H9 (cell line): ENCODE results near the gene TRABD. TPM values are rescaled to one million over a fixed set of nuclear protein-coding genes. Genes with fewer than 3 reads are reported as not detected.

Experiments used
- DNase-seq: peaks from one replicate; pipeline ENCODE4 v3.0.0-alpha.2; 2017
- H2AFZ ChIP-seq: one replicate; pipeline ENCODE4 v1.6.1; 2013; ENCODE audit warnings: mild to moderate bottlenecking, low read length, control low read depth, moderate library complexity
- H2AK5ac ChIP-seq: 2 replicates; pipeline ENCODE4 v1.6.1; 2013; ENCODE audit warnings: low read length, control low read depth, mixed read lengths; ENCODE audit not compliant: insufficient read length
- H2BK120ac ChIP-seq: one replicate; pipeline ENCODE4 v1.6.1; 2013; ENCODE audit warnings: low read depth, mild to moderate bottlenecking, low read length, control low read depth, inconsistent platforms; ENCODE audit not compliant: poor library complexity, severe bottlenecking
- H2BK12ac ChIP-seq: 2 replicates; pipeline ENCODE4 v1.6.1; 2013; ENCODE audit warnings: low read length, control low read depth, mixed read lengths, low read depth; ENCODE audit not compliant: insufficient read length
- H2BK15ac ChIP-seq: 2 replicates; pipeline ENCODE4 v1.6.1; 2013; ENCODE audit warnings: low read depth, low read length, control low read depth
- H2BK20ac ChIP-seq: one replicate; pipeline ENCODE4 v1.6.1; 2013; ENCODE audit warnings: low read depth, mild to moderate bottlenecking, low read length, control low read depth, inconsistent platforms; ENCODE audit not compliant: poor library complexity, severe bottlenecking
- H2BK5ac ChIP-seq: 2 replicates; pipeline ENCODE4 v1.6.1; 2013; ENCODE audit warnings: low read length, control low read depth, mixed read lengths; ENCODE audit not compliant: insufficient read length
- H3K14ac ChIP-seq: 2 replicates; pipeline ENCODE4 v1.6.1; 2013; ENCODE audit warnings: low read length, control low read depth; ENCODE audit not compliant: insufficient read depth
- H3K18ac ChIP-seq: 2 replicates; pipeline ENCODE4 v1.6.1; 2013; ENCODE audit warnings: low read depth, mild to moderate bottlenecking, mixed read lengths, low read length, control low read depth; ENCODE audit not compliant: insufficient read length
- H3K23ac ChIP-seq: 2 replicates; pipeline ENCODE4 v1.6.1; 2013; ENCODE audit warnings: low read length, control low read depth, mixed read lengths, low read depth; ENCODE audit not compliant: insufficient read length
- H3K23me2 ChIP-seq: 2 replicates; pipeline ENCODE4 v1.6.1; 2013; ENCODE audit warnings: low read depth, mild to moderate bottlenecking, mixed read lengths, low read length, control low read depth; ENCODE audit not compliant: insufficient read length, poor library complexity, severe bottlenecking
- H3K27ac ChIP-seq: 2 replicates; pipeline ENCODE4 v1.5.1; 2013; ENCODE audit warnings: low read length, control low read depth, mixed read lengths, low read depth; ENCODE audit not compliant: insufficient read length
- H3K27me3 ChIP-seq: 2 replicates; pipeline ENCODE4 v1.6.1; 2013; ENCODE audit warnings: low read length, control low read depth, inconsistent platforms; ENCODE audit not compliant: insufficient read depth
- H3K4ac ChIP-seq: 2 replicates; pipeline ENCODE4 v1.6.1; 2013; ENCODE audit warnings: low read depth, mild to moderate bottlenecking, control low read depth, inconsistent platforms, low read length, moderate library complexity
- H3K4me1 ChIP-seq: 2 replicates; pipeline ENCODE4 v1.6.1; 2013; ENCODE audit warnings: low read length, control low read depth, inconsistent platforms; ENCODE audit not compliant: insufficient read depth
- H3K4me2 ChIP-seq: 2 replicates; pipeline ENCODE4 v1.6.1; 2013; ENCODE audit warnings: low read length, control low read depth, mixed read lengths; ENCODE audit not compliant: insufficient read length, insufficient read depth
- H3K56ac ChIP-seq: 2 replicates; pipeline ENCODE4 v1.6.1; 2013; ENCODE audit warnings: low read depth, mild to moderate bottlenecking, mixed read lengths, low read length, control low read depth; ENCODE audit not compliant: insufficient read length
- H3K79me1 ChIP-seq: 2 replicates; pipeline ENCODE4 v1.6.1; 2013; ENCODE audit warnings: low read depth, mild to moderate bottlenecking, moderate library complexity, low read length, control low read depth, inconsistent platforms; ENCODE audit not compliant: insufficient read depth, poor library complexity, severe bottlenecking
- H3K79me2 ChIP-seq: 2 replicates; pipeline ENCODE4 v1.6.1; 2013; ENCODE audit warnings: low read length, control low read depth, inconsistent platforms; ENCODE audit not compliant: insufficient read depth
- H3K9ac ChIP-seq: 2 replicates; pipeline ENCODE4 v1.6.1; 2013; ENCODE audit warnings: low read length, control low read depth, mixed read lengths; ENCODE audit not compliant: insufficient read length; ENCODE audit errors: extremely low read depth
- H3K9me3 ChIP-seq: one replicate; pipeline ENCODE4 v1.6.1; 2013; ENCODE audit warnings: low read depth, low read length, inconsistent platforms; ENCODE audit not compliant: control insufficient read depth
- H3T11ph ChIP-seq: one replicate; pipeline ENCODE4 v1.6.1; 2013; ENCODE audit warnings: mild to moderate bottlenecking, low read length, control low read depth, inconsistent platforms
- H4K20me1 ChIP-seq: one replicate; pipeline ENCODE4 v1.6.1; 2013; ENCODE audit not compliant: control insufficient read depth, insufficient read length, insufficient read depth
- H4K5ac ChIP-seq: 2 replicates; pipeline ENCODE4 v1.6.1; 2013; ENCODE audit warnings: low read depth, mild to moderate bottlenecking, mixed read lengths, low read length, control low read depth; ENCODE audit not compliant: insufficient read length
- H4K8ac ChIP-seq: replicated peaks from 2 replicates; pipeline ENCODE4 v1.6.1; 2013; ENCODE audit warnings: low read length, control low read depth, mixed read lengths, low read depth; ENCODE audit not compliant: insufficient read length
- H4K91ac ChIP-seq: 2 replicates; pipeline ENCODE4 v1.6.1; 2013; ENCODE audit warnings: low read depth, mild to moderate bottlenecking, moderate library complexity, mixed read lengths, low read length, control low read depth; ENCODE audit not compliant: insufficient read length
- H3K27ac Mint-ChIP-seq, 3 experiments: 2 replicates in 2 of 3; 3 replicates in 1 of 3; pipeline ENCODE4 v1.8.0; 2020 to 2021; ENCODE audit warnings: mixed read lengths in 3 of 3, mild to moderate bottlenecking in 1 of 3, moderate library complexity in 1 of 3
- H3K27me3 Mint-ChIP-seq: 2 replicates; pipeline ENCODE4 v1.8.0; 2021; ENCODE audit warnings: low read depth, mild to moderate bottlenecking, moderate library complexity, mixed read lengths
- H3K36me3 Mint-ChIP-seq, 3 experiments: 2 replicates in 2 of 3; 3 replicates in 1 of 3; pipeline ENCODE4 v1.8.0; 2020 to 2021; ENCODE audit warnings: low read depth in 3 of 3, mixed read lengths in 3 of 3; ENCODE audit not compliant: insufficient read depth in 1 of 3
- H3K4me1 Mint-ChIP-seq, 2 experiments: 2 replicates each; pipeline ENCODE4 v1.8.0; 2020; ENCODE audit warnings: mixed read lengths in 2 of 2
- H3K4me3 Mint-ChIP-seq, 2 experiments: 2 replicates in 1 of 2; 3 replicates in 1 of 2; pipeline ENCODE4 v1.8.0; 2020 to 2021; ENCODE audit warnings: mild to moderate bottlenecking in 2 of 2, mixed read lengths in 2 of 2, moderate library complexity in 1 of 2
- H3K9me3 Mint-ChIP-seq, 2 experiments: 2 replicates in 1 of 2; 3 replicates in 1 of 2; pipeline ENCODE4 v1.8.0; 2020; ENCODE audit warnings: mild to moderate bottlenecking in 2 of 2, mixed read lengths in 2 of 2, moderate library complexity in 1 of 2
- WGBS: extraction: QIAGEN DNeasy Blood & Tissue Kit; methylation state at CpG from one replicate; pipeline ENCODE4 v1.1.7; 2013; ENCODE audit warnings: missing lambda C conversion rate, low lambda C conversion rate, mixed read lengths; ENCODE audit not compliant: insufficient read length; ENCODE audit errors: extremely low coverage; 5-methylcytosine and 5-hydroxymethylcytosine counted together
- total RNA-seq: library from RNA; stranded (reverse); gene quantifications from 2 replicates; pipeline ENCODE4 v1.2.1, GENCODE V29; 2021
- TF ChIP-seq, protein P1 (sequence below): fragments of 200-600 bp; sonication (generic); conservative IDR thresholded peaks from 3 replicates; pipeline ENCODE4 v1.8.0; 2021; ENCODE audit warnings: antibody characterized with exemption, mild to moderate bottlenecking

TRABD gene
- total RNA-seq, 1 experiment from 2014 or later = 47.8 TPM

DNA sequence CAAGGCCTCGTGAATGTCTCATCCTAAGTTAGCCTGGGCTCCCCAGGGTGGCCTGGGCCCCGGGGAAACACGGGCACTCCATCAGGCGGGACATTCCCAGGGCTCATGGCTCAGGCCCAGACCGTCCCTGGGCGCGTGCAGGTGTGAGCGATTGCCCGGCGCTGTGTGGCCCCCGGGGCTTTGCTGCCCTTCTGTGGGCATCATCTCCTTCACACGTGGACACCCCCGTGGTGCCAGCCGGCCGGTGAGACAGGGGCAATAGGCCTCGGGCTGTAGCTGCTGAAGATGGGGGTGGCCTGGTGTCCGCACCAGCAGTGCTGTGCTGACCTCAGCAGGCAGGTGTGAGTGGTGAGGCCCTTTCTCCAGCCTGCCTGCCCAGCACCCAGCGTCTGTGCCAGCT is 10.5 kb downstream of the TRABD start:
- no peak overlapping the region for H2BK120ac ChIP-seq
- no peak overlapping the region for H2AK5ac ChIP-seq
- no peak overlapping the region for H3K27ac ChIP-seq
- no peak overlapping the region for H3K14ac ChIP-seq
- H3K9me3 Mint-ChIP-seq = no peaks in the 10 kb centered on the region
- no peaks in the 10 kb centered on the region for H3K27me3 Mint-ChIP-seq
- peaks cover 3 to 20% (median 12%) of the 10 kb centered on the region in 3 experiments for H3K36me3 Mint-ChIP-seq
- no peaks in the 10 kb centered on the region for H3K27me3 ChIP-seq
- no CpG with 5 or more reads among the region's 18 CpGs for WGBS
- no peak overlapping the region for H3K18ac ChIP-seq
- no peaks in the 10 kb centered on the region; the same call in 1 of the 2 replicates for H3K79me2 ChIP-seq
- no peak overlapping the region for H3K4me2 ChIP-seq
- TF ChIP-seq, protein P1, sequence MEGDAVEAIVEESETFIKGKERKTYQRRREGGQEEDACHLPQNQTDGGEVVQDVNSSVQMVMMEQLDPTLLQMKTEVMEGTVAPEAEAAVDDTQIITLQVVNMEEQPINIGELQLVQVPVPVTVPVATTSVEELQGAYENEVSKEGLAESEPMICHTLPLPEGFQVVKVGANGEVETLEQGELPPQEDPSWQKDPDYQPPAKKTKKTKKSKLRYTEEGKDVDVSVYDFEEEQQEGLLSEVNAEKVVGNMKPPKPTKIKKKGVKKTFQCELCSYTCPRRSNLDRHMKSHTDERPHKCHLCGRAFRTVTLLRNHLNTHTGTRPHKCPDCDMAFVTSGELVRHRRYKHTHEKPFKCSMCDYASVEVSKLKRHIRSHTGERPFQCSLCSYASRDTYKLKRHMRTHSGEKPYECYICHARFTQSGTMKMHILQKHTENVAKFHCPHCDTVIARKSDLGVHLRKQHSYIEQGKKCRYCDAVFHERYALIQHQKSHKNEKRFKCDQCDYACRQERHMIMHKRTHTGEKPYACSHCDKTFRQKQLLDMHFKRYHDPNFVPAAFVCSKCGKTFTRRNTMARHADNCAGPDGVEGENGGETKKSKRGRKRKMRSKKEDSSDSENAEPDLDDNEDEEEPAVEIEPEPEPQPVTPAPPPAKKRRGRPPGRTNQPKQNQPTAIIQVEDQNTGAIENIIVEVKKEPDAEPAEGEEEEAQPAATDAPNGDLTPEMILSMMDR = no peak
- no peak overlapping the region for H2BK12ac ChIP-seq
- H3K56ac ChIP-seq = no peak overlapping the region
- H4K5ac ChIP-seq = no peak overlapping the region
- no peaks in the 10 kb centered on the region for H3K79me1 ChIP-seq
- H3K4me3 Mint-ChIP-seq = no peak overlapping the region
- H3K4me1 Mint-ChIP-seq = peaks cover 7 to 12% of the 10 kb centered on the region in 2 experiments; a peak in 3 of 4 replicates
- no peak overlapping the region for H3K9ac ChIP-seq
- no peaks in the 10 kb centered on the region for H3K4me1 ChIP-seq
- DNase-seq = no peak
- no peak overlapping the region for H2BK20ac ChIP-seq
- peaks cover 9% of the 10 kb centered on the region for H3K23me2 ChIP-seq
- H3K9me3 ChIP-seq = no peaks in the 10 kb centered on the region
- no peak overlapping the region for H3K4ac ChIP-seq
- H4K8ac ChIP-seq = no peak overlapping the region
- no peak overlapping the region for H2AFZ ChIP-seq
- H3K27ac Mint-ChIP-seq = no peak overlapping the region
- H3K23ac ChIP-seq = no peak overlapping the region
- no peak overlapping the region for H2BK5ac ChIP-seq
- H3T11ph ChIP-seq = no peak overlapping the region
- H2BK15ac ChIP-seq = no peak overlapping the region
- H4K20me1 ChIP-seq = no peaks in the 10 kb centered on the region
- no peak overlapping the region for H4K91ac ChIP-seq
